Measurements from ENCODE around the gene ANKLE1.

Gene ANKLE1

DNA sequence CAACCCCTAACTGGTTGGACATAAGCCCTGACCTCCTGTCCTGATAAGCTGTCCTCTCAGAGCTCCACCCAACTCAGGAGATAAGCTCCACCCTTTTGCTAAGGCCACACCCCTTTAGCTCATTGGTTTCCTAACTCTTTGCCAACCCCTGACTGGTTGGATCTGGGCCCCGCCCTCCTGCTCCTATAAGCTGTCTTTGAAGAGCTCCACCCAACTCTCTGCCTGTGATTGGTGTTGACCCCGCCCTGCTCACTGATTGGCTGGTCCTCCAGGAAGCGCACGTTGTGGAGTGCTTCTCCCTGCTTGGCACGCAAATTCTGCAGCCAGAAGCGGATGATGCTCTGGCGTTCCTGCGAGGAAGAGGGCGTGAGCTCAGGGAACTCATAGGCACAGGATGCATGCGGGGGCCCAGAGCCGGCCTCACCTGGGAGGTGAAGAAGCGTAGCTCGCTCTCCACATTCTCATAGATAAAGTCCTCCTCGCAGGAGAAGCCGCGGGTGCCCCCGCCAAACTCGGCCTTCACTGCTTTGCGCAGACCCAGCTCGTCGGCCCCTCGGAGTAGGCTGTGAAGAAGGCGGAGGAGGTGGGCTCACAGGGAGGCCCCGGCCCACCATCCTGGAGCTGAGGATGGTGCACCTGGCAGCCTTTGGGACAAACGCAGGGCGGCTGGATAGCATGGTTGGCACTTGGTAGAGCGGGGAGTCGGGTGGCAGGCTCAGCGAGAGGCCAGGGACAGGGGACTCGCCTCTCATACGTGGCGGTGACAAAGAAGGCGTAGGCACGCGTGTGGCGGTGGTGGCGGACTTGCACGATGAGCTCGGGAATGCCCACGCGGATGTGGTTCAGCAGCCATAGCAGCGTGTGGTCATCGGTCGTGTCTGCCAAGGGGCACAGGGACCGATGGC is 51.2 kb downstream of the ANKLE1 start:
- no peak for TF ChIP-seq TOX (CRISPR knock-in tag; IDR thresholded peaks at IDR 0.05; ENCODE audit: borderline replicate concordance)
- TF ChIP-seq RARB (CRISPR knock-in tag; IDR thresholded peaks at IDR 0.05): no peak
- TF ChIP-seq, protein P1, sequence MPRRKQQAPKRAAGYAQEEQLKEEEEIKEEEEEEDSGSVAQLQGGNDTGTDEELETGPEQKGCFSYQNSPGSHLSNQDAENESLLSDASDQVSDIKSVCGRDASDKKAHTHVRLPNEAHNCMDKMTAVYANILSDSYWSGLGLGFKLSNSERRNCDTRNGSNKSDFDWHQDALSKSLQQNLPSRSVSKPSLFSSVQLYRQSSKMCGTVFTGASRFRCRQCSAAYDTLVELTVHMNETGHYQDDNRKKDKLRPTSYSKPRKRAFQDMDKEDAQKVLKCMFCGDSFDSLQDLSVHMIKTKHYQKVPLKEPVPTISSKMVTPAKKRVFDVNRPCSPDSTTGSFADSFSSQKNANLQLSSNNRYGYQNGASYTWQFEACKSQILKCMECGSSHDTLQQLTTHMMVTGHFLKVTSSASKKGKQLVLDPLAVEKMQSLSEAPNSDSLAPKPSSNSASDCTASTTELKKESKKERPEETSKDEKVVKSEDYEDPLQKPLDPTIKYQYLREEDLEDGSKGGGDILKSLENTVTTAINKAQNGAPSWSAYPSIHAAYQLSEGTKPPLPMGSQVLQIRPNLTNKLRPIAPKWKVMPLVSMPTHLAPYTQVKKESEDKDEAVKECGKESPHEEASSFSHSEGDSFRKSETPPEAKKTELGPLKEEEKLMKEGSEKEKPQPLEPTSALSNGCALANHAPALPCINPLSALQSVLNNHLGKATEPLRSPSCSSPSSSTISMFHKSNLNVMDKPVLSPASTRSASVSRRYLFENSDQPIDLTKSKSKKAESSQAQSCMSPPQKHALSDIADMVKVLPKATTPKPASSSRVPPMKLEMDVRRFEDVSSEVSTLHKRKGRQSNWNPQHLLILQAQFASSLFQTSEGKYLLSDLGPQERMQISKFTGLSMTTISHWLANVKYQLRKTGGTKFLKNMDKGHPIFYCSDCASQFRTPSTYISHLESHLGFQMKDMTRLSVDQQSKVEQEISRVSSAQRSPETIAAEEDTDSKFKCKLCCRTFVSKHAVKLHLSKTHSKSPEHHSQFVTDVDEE (CRISPR knock-in tag; IDR thresholded peaks at IDR 0.05): no peak
- TF ChIP-seq GLIS3 (CRISPR knock-in tag; IDR thresholded peaks at IDR 0.05): no peak
- TF ChIP-seq OSR1 (CRISPR knock-in tag; IDR thresholded peaks at IDR 0.05): no peak
- TF ChIP-seq, protein P2, sequence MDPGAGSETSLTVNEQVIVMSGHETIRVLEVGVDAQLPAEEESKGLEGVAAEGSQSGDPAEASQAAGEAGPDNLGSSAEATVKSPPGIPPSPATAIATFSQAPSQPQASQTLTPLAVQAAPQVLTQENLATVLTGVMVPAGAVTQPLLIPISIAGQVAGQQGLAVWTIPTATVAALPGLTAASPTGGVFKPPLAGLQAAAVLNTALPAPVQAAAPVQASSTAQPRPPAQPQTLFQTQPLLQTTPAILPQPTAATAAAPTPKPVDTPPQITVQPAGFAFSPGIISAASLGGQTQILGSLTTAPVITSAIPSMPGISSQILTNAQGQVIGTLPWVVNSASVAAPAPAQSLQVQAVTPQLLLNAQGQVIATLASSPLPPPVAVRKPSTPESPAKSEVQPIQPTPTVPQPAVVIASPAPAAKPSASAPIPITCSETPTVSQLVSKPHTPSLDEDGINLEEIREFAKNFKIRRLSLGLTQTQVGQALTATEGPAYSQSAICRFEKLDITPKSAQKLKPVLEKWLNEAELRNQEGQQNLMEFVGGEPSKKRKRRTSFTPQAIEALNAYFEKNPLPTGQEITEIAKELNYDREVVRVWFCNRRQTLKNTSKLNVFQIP (CRISPR knock-in tag; IDR thresholded peaks at IDR 0.05; ENCODE audit: borderline replicate concordance, low read depth): no peak
- TF ChIP-seq ZNF70 (CRISPR knock-in tag; IDR thresholded peaks at IDR 0.05): no peak
- TF ChIP-seq ZC3H10 (CRISPR knock-in tag; IDR thresholded peaks at IDR 0.05): no peak
- no peak for TF ChIP-seq PPARA (CRISPR knock-in tag; IDR thresholded peaks at IDR 0.05; ENCODE audit: borderline replicate concordance)
- TF ChIP-seq, protein P3, sequence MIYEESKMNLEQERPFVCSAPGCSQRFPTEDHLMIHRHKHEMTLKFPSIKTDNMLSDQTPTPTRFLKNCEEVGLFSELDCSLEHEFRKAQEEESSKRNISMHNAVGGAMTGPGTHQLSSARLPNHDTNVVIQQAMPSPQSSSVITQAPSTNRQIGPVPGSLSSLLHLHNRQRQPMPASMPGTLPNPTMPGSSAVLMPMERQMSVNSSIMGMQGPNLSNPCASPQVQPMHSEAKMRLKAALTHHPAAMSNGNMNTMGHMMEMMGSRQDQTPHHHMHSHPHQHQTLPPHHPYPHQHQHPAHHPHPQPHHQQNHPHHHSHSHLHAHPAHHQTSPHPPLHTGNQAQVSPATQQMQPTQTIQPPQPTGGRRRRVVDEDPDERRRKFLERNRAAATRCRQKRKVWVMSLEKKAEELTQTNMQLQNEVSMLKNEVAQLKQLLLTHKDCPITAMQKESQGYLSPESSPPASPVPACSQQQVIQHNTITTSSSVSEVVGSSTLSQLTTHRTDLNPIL (CRISPR knock-in tag; IDR thresholded peaks at IDR 0.05; ENCODE audit: low read depth): no peak
- TF ChIP-seq TCF4 (CRISPR knock-in tag; IDR thresholded peaks at IDR 0.05; ENCODE audit: borderline replicate concordance): no peak
- TF ChIP-seq, protein P4, sequence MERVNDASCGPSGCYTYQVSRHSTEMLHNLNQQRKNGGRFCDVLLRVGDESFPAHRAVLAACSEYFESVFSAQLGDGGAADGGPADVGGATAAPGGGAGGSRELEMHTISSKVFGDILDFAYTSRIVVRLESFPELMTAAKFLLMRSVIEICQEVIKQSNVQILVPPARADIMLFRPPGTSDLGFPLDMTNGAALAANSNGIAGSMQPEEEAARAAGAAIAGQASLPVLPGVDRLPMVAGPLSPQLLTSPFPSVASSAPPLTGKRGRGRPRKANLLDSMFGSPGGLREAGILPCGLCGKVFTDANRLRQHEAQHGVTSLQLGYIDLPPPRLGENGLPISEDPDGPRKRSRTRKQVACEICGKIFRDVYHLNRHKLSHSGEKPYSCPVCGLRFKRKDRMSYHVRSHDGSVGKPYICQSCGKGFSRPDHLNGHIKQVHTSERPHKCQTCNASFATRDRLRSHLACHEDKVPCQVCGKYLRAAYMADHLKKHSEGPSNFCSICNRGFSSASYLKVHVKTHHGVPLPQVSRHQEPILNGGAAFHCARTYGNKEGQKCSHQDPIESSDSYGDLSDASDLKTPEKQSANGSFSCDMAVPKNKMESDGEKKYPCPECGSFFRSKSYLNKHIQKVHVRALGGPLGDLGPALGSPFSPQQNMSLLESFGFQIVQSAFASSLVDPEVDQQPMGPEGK (CRISPR knock-in tag; IDR thresholded peaks at IDR 0.05; ENCODE audit: borderline replicate concordance): no peak
- no peak for TF ChIP-seq ESRRG (CRISPR knock-in tag; IDR thresholded peaks at IDR 0.05)
- no peak for TF ChIP-seq ARNTL (CRISPR knock-in tag; IDR thresholded peaks at IDR 0.05; ENCODE audit: borderline replicate concordance, low read depth)
- TF ChIP-seq ZNF565 (CRISPR knock-in tag; conservative IDR thresholded peaks at IDR 0.05; ENCODE audit: low read depth): no peak
- no peak for TF ChIP-seq BACH2 (CRISPR knock-in tag; IDR thresholded peaks at IDR 0.05; ENCODE audit: borderline replicate concordance)
- TF ChIP-seq ZFP30 (CRISPR knock-in tag; IDR thresholded peaks at IDR 0.05): no peak
- no peak for TF ChIP-seq ZNF8 (CRISPR knock-in tag; IDR thresholded peaks at IDR 0.05)
- TF ChIP-seq ISL1 (CRISPR knock-in tag; IDR thresholded peaks at IDR 0.05): no peak
- no peak for ATAC-seq

DNA sequence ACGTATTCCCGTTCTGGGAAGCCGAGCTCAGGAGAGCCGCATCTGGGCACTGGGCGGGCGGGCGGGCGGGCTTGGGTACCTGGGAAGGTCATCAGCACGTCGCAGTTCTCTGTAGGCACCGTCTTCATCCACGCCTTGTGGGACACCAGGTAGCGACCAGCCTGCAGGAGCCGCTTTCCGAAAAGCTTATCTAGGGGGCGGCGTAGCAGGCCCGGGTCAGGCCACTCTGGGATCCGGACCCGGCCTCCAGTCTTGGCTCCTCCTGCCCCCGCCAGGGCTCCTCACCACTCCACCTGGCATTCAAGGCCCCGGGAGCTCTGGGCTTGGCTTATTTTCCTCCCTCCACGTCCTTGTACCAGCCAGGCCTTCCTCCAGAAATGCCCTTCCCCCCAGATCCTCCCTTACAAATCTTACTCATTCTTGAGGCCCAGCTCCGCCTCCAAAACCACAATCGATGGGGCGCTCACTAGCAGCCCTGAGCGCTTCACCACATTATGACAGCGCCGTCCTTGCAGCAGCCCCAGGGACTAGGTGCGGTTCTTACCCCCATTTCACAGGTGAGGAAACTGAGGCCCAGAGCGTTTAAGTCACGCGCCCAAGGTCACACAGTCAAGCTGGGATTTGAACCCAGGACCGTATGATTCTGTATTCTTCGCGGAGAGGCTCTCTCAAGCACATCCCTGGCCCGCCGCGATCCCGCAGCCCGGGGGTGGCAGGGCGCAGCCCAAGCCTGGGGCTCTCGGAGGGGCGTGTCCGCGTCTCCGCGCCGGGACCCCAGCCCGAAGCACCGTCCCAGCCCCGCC is 52.1 kb downstream of the ANKLE1 start:
- ATAC-seq: no peak
- no peak for TF ChIP-seq BACH2 (CRISPR knock-in tag; IDR thresholded peaks at IDR 0.05; ENCODE audit: borderline replicate concordance)
- TF ChIP-seq RARB (CRISPR knock-in tag; IDR thresholded peaks at IDR 0.05): no peak
